DMS114 treated with DMSO at 0.1 percent for 48 hours (cell line): ENCODE data around the gene SAMD13.

Experiments
- DNase-seq: peaks from one replicate; lab custom pipeline; 2025; ENCODE audit not compliant: unreplicated experiment; lab: John Stamatoyannopoulos, UW

The SAMD13 gene

DNA sequence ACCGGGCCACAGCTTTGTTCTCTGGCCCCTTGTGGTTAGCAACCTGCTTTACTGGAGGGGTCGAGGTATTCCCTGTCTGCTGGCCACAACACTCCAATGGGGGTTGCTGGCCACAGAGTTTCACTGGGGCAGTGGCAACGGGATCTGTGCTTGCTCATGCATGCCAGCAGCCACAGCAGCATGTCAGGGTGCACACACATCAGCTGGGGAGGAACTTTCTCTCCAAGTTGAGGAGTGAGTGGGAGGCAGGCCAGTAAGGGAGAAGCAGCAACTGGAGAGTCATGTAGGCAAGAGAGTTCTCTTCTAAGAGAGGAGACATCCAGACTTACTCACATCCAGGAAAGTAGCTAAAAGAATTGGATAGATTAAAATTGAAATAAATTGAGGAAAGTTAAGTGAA lies 38.0 kb downstream of the SAMD13 start:
- DNase-seq: no peak

DNA sequence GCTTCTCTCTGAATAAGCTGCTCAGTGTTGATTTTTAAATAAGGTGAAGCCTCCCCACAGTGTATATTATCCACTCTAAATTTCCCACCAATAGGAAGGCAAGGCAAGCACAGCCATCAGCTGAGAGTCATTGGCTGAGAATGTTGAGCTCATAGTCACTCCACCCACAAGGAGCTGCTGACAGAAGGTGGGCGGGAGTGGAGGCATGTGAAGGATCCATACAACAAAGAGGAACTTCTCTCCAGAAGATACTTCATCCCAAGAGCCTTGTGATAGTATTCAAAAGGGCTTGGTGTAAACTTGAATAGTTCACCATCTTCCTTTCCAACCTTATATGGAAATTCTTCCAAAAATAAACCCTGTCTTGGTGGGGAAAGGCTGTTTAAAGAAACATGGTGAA lies 42.8 kb downstream of the SAMD13 start:
- DNase-seq: no peak

GRCh38 chr1:84345220-84345619 lies 43.7 kb downstream of the SAMD13 start:
- DNase-seq: no peak

GRCh38 chr1:84347271-84347931 lies 45.9 kb downstream of the SAMD13 start:
- DNase-seq: no peak

DNA sequence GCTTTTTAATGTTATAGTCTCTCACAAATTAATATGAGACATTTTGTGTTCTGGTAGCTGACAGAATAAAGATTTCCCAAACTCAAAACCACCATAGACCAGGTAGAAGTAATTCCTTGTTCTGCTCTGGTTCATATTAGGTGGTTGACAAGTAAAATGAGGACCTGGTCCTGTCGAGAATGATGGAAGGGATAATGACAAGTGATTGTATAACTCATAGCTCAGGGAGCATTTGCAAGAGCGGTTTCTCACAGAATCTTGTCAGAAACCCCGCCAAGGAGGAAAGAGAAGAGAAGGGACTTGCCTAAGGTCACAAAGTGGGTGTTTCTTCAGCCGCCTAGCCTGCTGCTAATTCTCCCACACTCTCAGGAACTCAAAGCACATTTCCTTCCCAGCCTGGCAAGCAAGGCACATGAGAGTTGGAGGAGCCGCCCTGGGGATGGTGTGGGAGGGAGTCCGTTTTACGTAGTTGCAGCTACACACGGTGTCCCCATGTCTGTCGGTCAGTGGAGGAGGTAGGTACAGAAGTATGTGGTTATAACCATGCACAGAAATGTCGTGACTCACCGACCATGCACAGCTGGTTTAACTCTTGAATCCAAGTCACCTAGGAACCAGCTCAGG lies 46.5 kb downstream of the SAMD13 start:
- no peak for DNase-seq

DNA sequence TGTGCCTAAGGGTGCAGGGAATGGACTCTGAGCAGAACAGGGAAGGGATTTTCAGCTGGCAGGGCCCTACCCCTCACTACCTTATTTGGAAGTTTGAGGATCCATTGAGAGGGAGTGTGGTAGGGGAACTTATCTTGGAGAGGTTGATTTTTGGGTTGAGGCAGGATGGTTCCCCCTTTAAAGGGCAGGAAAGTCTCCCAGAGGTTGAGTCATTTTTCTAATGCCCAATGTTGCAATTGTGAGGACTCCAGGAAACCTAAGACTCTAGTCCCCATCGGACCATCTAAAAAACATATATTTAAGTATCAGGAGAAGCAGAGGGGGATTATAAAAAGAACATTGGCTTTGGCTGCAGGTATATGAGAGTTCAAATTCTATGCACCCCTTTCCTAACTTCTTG lies 47.3 kb downstream of the SAMD13 start:
- no peak for DNase-seq

DNA sequence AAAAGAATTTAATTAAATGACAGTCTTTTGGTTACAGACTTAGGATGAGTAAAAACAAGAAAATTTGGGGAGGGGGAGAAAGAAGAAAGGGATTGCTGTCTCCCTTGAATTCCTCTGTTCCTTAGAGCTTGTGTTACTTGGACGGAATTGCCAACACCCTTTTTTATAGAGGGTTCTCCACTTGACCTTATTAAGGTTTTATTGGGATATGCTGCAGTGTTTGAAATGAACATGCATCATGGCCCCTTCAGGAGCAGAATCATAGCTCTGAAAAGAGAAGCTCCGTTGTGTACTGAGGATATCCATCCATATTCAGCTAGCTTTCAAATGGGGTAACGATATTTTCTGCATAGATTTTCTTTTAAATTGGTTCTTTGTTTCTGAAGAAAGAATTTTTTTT lies 48.6 kb downstream of the SAMD13 start:
- DNase-seq: no peak

DNA sequence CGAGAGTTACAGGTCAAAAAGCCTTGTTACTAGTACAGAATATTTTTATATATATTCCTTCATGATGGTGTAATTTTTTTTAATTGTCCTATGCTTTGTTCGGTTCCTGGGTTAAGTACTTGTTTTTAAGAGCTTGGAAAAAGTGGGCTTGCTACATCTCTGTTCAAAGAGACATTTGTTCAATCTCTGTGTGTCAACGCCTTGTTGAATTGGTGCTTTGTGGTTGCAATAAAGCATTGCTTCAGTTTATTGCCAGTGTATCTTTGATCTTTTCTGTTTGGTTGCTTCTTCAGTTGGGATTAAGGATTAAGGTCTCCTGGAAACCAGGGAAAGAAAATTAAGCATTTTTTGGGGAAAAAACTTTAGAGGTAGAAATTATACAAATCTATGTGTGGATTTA lies 49.0 kb downstream of the SAMD13 start:
- no peak for DNase-seq

DNA sequence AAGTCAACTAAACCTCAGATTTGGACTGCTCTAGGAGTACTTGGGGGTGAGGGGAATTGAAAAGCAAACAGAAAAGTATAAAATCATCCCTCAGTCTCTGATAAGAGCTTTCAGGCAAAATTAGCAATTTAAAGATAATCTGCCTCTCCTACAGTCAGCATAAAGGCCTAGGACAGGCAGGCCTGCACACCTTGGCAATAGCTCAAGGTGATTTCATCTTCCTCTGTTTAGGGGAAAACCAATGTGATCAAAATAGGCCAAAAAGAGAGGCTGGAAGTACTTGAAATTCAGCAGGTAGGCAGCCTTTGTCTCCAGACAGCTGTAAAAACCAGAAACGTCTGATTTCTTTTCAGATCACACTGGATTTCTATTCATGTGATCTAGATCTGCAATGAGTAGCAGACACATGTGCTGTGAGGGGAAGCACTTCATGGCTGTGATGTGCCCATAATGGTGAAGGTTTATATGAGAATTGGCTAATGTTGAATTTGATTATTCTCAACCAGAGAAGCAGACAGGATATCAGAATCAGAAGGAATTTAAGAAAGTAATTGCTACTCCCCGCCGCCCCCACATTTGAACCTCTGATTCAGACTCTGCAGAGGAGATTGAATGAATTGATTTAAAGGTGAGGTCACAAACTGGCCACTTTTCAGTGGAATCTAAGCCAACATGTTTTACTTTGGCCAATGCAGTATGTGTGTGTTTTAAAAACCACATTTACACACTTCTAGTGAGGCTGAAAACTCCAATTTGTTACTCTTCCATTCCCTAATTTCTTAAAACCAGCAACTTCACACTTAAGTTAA lies 51.0 kb downstream of the SAMD13 start:
- no peak for DNase-seq

DNA sequence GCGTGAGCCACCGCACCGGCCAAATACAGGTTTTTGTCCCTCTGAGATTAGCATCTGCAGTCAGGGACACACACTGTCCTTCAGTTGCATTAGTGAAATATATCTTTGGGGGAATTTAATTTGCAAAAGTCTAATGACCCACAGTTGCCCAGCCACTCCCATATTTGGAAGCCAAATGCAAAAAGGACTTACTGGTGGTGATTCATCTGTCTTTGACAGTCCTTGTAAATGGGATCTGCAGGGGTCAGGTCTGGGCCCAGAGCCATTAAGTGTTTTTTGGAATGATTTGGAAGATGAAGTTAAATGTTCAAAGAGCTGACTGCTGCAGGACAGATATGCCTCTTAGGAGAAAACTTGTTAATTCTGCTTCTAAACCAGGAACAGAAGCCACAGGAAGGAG lies 52.2 kb downstream of the SAMD13 start:
- DNase-seq: no peak

GRCh38 chr1:84355556-84355955 lies 54.0 kb downstream of the SAMD13 start:
- DNase-seq: no peak

GRCh38 chr1:84356881-84357280 lies 55.4 kb downstream of the SAMD13 start:
- DNase-seq: no peak

DNA sequence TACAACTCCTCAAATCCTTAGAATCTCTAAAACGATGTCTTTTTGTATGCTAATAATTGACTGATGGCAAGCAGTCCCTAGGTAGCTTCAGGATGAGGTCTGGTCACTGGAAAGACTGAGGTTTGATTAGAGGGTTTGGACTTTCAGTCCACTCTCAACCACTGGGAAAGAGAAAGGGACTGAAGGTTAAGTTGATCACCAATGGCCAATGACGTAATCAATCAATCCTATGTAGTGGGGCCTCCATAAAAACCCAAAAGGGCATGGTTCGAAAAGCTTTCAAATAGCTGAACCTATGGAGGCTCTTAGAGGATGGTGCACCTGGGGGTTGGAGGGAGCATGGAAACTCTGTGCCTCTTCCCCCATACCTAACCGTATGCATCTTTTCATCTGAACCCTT lies 57.2 kb downstream of the SAMD13 start:
- DNase-seq: no peak

- DNase-seq: no peak
These were observed 58.8 kb downstream of the SAMD13 start for GRCh38 chr1:84360316-84360715.

DNA sequence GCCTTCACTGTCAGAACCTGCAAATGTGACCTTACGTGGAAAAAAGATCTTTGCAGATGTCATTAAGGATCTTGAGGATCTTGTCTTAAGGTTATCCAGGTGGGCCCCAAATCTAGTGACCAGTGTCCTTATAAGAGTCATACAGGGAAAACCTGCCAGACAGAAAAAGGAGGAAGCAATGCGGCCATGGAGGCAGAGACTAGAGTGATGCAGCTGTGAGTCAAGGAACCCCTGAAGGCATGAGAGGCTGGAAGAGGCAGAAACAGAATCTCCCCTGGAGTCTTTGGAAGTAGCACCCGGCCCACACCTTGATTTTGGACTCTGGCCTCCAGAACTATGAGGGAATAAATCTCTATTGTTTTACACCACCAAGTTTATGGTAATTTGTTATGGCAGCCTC lies 60.3 kb downstream of the SAMD13 start:
- no peak for DNase-seq

GRCh38 chr1:84363019-84363418 lies 61.5 kb downstream of the SAMD13 start:
- no peak for DNase-seq

DNA sequence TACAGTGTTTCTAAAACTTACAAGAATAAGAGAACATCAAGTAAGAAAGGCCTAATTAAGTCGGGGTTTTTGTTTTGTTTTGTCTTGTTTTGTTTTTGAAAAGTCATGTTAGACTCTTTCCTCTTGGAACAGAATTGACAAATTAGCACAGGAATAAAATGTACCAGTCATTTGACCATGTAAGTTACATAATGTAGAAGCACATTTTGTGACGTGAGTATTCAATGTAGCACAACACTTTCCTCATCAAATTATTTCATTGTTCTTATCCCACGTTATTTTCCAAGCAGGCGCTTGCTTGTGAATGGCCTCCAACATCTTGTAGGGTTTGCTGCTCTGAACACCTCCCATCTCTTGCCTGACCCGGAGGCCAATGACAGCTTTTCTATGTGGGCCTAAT lies 62.1 kb downstream of the SAMD13 start:
- DNase-seq: no peak

- no peak for DNase-seq
These were observed 64.0 kb downstream of the SAMD13 start for GRCh38 chr1:84365225-84366221.

- DNase-seq: no peak
These were observed 65.3 kb downstream of the SAMD13 start for GRCh38 chr1:84366786-84367185.

DNA sequence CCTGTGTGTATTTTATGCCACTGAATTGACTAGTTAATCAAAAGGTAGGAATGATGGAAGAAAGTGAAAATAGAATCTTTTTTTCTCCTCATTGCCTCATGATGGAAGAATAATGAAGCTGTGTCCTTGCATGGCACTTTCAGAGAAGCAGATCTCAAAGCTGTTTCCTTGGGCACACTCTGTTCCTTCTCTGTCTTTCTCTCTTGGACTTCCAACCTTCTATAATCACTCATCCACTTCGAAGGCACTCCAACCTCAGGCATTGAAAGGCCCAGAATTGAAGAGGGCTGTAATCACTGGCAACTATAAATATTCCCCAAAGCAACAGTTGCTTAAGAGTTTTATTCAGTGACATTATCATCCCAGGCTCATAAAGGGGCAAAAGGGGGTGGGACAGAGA lies 65.7 kb downstream of the SAMD13 start:
- no peak for DNase-seq

GRCh38 chr1:84368441-84368840 lies 66.9 kb downstream of the SAMD13 start:
- no peak for DNase-seq
